ENCODE results near the gene ZNF225. TPM values are rescaled to one million over a fixed set of nuclear protein-coding genes. Genes with fewer than 3 reads are reported as not detected.
A peak's percentile ranks its signal among the peaks of the same experiment; 100 is the strongest.
"Not testable (repeated sequence)": the region's sequence is repeated elsewhere in the genome, so short reads cannot be mapped to it uniquely, and the experiment has no call there.

ZNF225 gene
- total RNA-seq, 2 donors from 2014 or later: 2.2 to 8.3 TPM

DNA sequence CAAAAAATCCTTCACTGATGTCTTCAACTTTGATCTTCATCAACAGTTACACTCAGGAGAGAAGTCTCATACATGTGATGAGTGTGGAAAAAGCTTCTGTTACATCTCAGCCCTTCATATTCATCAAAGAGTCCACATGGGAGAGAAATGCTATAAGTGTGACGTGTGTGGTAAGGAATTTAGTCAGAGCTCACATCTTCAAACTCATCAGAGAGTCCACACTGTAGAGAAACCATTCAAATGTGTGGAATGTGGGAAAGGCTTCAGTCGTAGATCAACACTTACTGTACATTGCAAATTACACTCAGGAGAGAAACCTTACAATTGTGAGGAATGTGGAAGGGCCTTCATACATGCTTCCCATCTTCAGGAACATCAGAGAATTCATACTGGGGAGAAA is 43.3 kb downstream of the ZNF225 start:
- DNase-seq (ENCODE audit: low spot score) (no peak), ATAC-seq (ENCODE audit: insufficient number of reproducible peaks, low FRiP score, low read depth) (no peak)
- Histone ChIP-seq H3K4me3 (no peak overlapping the region), H3K4me1 (ENCODE audit: control insufficient read depth in 1 of 2, low read depth in 2 of 2) (no peaks in the 10 kb centered on the region), H3K27ac (no peak overlapping the region), H3K36me3 (peaks cover 47% of the 10 kb centered on the region), H3K9me3 (peaks cover 79% of the 10 kb centered on the region), H3K27me3 (replicated peaks; ENCODE audit: insufficient read depth) (no peaks in the 10 kb centered on the region)
- TF ChIP-seq, protein P1, sequence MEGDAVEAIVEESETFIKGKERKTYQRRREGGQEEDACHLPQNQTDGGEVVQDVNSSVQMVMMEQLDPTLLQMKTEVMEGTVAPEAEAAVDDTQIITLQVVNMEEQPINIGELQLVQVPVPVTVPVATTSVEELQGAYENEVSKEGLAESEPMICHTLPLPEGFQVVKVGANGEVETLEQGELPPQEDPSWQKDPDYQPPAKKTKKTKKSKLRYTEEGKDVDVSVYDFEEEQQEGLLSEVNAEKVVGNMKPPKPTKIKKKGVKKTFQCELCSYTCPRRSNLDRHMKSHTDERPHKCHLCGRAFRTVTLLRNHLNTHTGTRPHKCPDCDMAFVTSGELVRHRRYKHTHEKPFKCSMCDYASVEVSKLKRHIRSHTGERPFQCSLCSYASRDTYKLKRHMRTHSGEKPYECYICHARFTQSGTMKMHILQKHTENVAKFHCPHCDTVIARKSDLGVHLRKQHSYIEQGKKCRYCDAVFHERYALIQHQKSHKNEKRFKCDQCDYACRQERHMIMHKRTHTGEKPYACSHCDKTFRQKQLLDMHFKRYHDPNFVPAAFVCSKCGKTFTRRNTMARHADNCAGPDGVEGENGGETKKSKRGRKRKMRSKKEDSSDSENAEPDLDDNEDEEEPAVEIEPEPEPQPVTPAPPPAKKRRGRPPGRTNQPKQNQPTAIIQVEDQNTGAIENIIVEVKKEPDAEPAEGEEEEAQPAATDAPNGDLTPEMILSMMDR (IDR thresholded peaks at IDR 0.05): no peak

GRCh38 chr19:44163789-44164188 is 50.6 kb downstream of the ZNF225 start:
- DNase-seq (ENCODE audit: low spot score) (no peak), ATAC-seq (ENCODE audit: insufficient number of reproducible peaks, low FRiP score, low read depth) (no peak)
- Histone ChIP-seq H3K4me3 (no peak overlapping the region), H3K9me3 (peaks cover 45% of the 10 kb centered on the region), H3K36me3 (peaks cover 11% of the 10 kb centered on the region), H3K27ac (no peak overlapping the region), H3K27me3 (replicated peaks; ENCODE audit: insufficient read depth) (no peaks in the 10 kb centered on the region), H3K4me1 (ENCODE audit: control insufficient read depth in 1 of 2, low read depth in 2 of 2) (peaks cover 10 to 15% of the 10 kb centered on the region in 2 donors)
- TF ChIP-seq, protein P1 (IDR thresholded peaks at IDR 0.05): no peak

DNA sequence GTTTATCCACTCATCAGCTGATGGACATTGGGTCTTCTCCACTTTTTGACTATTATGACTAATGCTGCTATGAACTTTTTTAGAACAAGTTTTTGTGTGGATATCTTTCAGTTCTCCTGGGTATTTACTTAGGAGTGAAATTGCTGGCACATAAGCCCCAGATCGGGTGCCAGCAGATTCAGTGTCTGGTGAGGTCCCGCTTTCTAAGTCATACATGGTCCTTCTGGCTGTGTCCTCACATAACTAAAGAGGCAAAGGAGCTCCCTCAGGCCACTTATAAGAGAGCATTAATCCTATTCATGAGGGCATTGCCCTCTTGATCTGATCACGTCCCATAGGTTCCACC is 51.1 kb downstream of the ZNF225 start:
- DNase-seq (ENCODE audit: low spot score) (no peak), ATAC-seq (ENCODE audit: insufficient number of reproducible peaks, low FRiP score, low read depth) (no peak)
- Histone ChIP-seq H3K36me3 (peaks cover 16% of the 10 kb centered on the region), H3K9me3 (peaks cover 39% of the 10 kb centered on the region), H3K27ac (peak overlapping the region; percentile 88 to 93), H3K4me1 (ENCODE audit: control insufficient read depth in 1 of 2, low read depth in 2 of 2) (peaks cover 10 to 15% of the 10 kb centered on the region in 2 donors), H3K27me3 (replicated peaks; ENCODE audit: insufficient read depth) (no peaks in the 10 kb centered on the region), H3K4me3 (peak overlapping the region; percentile 96)
- TF ChIP-seq, protein P1 (IDR thresholded peaks at IDR 0.05): no peak

- TF ChIP-seq, protein P1 (IDR thresholded peaks at IDR 0.05): no peak
- peaks cover 38% of the 10 kb centered on the region for H3K9me3 ChIP-seq
- ATAC-seq (ENCODE audit: insufficient number of reproducible peaks, low FRiP score, low read depth) (peak; percentile 96), DNase-seq (ENCODE audit: low spot score) (peak; percentile 83)
- peaks cover 22% of the 10 kb centered on the region for H3K36me3 ChIP-seq
- H3K27ac ChIP-seq: peak within 1 kb of the TSS; percentile 88 to 93
- H3K4me1 ChIP-seq (ENCODE audit: control insufficient read depth in 1 of 2, low read depth in 2 of 2): peaks cover 10 to 15% of the 10 kb centered on the region in 2 donors
- no peaks in the 10 kb centered on the region for H3K27me3 ChIP-seq (replicated peaks; ENCODE audit: insufficient read depth)
- peak within 1 kb of the TSS; percentile 96 for H3K4me3 ChIP-seq
These were observed 51.7 kb downstream of the ZNF225 start, which contains the start of gene ZNF226 for GRCh38 chr19:44164673-44165512. ZNF226 (plus strand) TSS chr19:44165100; CDS start chr19:44170081, 4,981 bp downstream.

DNA sequence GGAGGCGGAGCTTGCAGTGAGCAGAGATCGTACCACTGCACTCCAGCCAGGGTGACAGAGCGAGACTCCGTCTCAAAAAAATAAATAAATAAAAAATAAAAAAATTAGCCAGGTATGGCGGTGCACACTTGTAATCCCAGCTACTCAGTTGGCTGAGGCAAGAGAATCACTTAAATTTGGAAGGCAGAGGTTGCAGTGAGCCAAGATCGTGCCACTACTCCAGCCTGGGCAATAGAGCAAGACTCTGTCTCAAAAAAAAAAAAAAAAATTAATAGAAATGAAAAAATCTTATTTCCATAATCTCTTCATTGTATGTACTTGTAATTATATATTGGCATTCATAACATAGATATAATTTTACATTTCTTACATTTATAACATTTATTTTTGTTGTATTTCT is 57.5 kb downstream of the ZNF225 start:
- not testable (repeated sequence) for H3K4me1 ChIP-seq (ENCODE audit: control insufficient read depth in 1 of 2, low read depth in 2 of 2); ATAC-seq (ENCODE audit: insufficient number of reproducible peaks, low FRiP score, low read depth); H3K27ac ChIP-seq; H3K27me3 ChIP-seq (replicated peaks; ENCODE audit: insufficient read depth); H3K4me3 ChIP-seq; DNase-seq (ENCODE audit: low spot score)
- peaks cover 75% of the 10 kb centered on the region for H3K36me3 ChIP-seq
- peaks cover 65% of the 10 kb centered on the region for H3K9me3 ChIP-seq
